Measurements from ENCODE around the gene COL4A6.
"Not testable (repeated sequence)": the region's sequence is repeated elsewhere in the genome, so short reads cannot be mapped to it uniquely, and the experiment has no call there.

The COL4A6 gene

DNA sequence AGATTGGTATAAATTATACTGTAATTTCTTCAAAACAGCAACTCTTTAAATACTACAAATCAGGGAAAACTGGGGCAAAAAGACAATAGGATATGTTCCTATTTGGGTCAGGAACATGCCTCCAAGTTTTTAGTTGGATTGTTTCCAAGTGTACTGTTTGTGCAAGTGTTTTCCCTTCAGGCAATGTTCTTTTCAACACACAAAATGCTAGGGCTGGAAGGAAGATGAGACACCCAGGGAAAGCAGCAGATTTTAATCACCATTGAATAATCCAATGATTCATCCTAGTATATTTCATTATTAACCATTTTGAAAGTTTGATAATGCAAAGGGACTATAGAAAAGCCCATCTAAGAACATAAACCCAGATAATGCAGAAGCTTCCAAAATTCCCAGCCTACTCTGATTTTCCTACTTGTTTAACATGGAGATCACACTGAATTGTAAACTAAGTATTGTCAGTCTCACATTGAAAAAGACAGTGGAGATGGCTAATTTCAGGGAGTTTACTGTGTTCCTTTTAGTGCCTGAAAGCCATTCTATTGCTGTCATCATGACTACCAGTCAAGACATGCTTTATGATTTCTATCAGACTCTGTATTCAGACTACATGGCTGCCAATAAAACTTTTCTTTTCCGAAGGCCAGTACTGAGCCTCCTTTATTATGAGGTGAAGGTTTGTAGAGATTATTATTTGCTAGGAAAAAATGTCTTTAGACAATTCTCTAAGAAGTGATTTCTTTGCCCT is 38.6 kb downstream of the COL4A6 start:
- no peaks in the 10 kb centered on the region for H3K36me3 ChIP-seq (ENCODE audit: control insufficient read depth, insufficient read depth, low read length)
- H3K79me1 ChIP-seq (ENCODE audit: low read length): no peaks in the 10 kb centered on the region
- no peak overlapping the region for H2BK5ac ChIP-seq (ENCODE audit: low read length)
- H3K23ac ChIP-seq (ENCODE audit: low read length): no peak overlapping the region
- H2BK120ac ChIP-seq (ENCODE audit: low read depth, low read length): no peak overlapping the region
- H4K8ac ChIP-seq (ENCODE audit: low read depth, low read length): no peak overlapping the region
- no peaks in the 10 kb centered on the region for H3K79me2 ChIP-seq (ENCODE audit: control insufficient read depth, insufficient read depth, low read length)
- no peak overlapping the region for H3K4me3 ChIP-seq (ENCODE audit: low read length)
- no peak overlapping the region for H3K4me2 ChIP-seq (ENCODE audit: low read length)
- H3K27ac ChIP-seq (ENCODE audit: low read depth, low read length): no peak overlapping the region
- H3K4ac ChIP-seq (ENCODE audit: low read depth, low read length): no peak overlapping the region
- H2AK5ac ChIP-seq (ENCODE audit: low read length): no peak overlapping the region
- DNase-seq: no peak
- no peak overlapping the region for H4K5ac ChIP-seq (ENCODE audit: low read length)
- H2BK15ac ChIP-seq (replicated peaks; ENCODE audit: low read depth): no peak overlapping the region
- no peaks in the 10 kb centered on the region for H3K27me3 ChIP-seq (ENCODE audit: insufficient read depth, low read length, poor library complexity)
- WGBS (ENCODE audit: extremely low coverage, insufficient coverage, low lambda C conversion rate): no CpG with 5 or more reads among the region's 1 CpG
- peaks cover 2% of the 10 kb centered on the region for H3K4me1 ChIP-seq (ENCODE audit: control insufficient read depth, low read depth, low read length)
- H3K18ac ChIP-seq (ENCODE audit: low read length): no peak overlapping the region
- H3K56ac ChIP-seq (ENCODE audit: low read length): no peak overlapping the region
- no peak overlapping the region for H3K9ac ChIP-seq (ENCODE audit: low read length)

DNA sequence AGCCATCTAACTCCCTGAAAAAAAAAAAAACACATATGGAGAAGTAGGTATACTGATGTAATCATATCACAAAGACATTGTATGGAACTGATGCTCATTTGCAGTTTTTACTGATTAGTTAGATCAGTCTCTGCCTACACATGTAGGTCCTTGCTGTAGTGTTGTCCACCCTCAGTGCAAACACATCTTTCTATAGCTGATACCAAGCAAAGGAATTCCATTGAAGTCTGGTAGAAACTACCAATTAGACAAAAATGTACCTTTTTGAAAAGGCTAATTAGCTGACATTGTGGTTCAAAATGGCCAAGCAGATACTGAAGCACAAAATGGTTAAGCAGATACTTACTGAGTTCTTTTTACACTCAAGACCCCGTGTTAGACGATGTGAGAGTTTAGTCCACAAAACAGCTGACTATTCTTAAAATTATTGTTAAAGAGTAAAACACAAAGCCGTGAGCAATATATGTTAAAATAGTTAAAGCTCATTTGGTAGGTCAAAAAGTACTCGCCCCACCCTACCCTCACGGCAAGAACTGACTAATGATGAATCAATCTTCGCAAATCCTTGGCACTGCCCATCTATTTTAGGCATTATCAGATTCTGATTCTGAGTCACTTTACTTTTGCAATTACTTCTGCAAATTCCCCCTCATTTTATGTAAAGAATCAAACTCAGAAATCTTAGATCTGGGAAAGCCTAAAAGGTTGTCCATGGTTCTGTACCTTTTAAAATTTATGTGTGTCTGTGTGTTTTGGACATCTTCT is 40.4 kb downstream of the COL4A6 start:
- no peaks in the 10 kb centered on the region for H3K79me2 ChIP-seq (ENCODE audit: control insufficient read depth, insufficient read depth, low read length)
- H4K8ac ChIP-seq (ENCODE audit: low read depth, low read length): no peak overlapping the region
- no peak overlapping the region for H3K4ac ChIP-seq (ENCODE audit: low read depth, low read length)
- no CpG with 5 or more reads among the region's 6 CpGs for WGBS (ENCODE audit: extremely low coverage, insufficient coverage, low lambda C conversion rate)
- H2BK5ac ChIP-seq (ENCODE audit: low read length): no peak overlapping the region
- H3K4me1 ChIP-seq (ENCODE audit: control insufficient read depth, low read depth, low read length): peaks cover 2% of the 10 kb centered on the region
- H3K23ac ChIP-seq (ENCODE audit: low read length): no peak overlapping the region
- no peak overlapping the region for H3K56ac ChIP-seq (ENCODE audit: low read length)
- no peak overlapping the region for H3K9ac ChIP-seq (ENCODE audit: low read length)
- H3K27ac ChIP-seq (ENCODE audit: low read depth, low read length): no peak overlapping the region
- H3K4me3 ChIP-seq (ENCODE audit: low read length): no peak overlapping the region
- no peak overlapping the region for H2BK15ac ChIP-seq (replicated peaks; ENCODE audit: low read depth)
- no peak overlapping the region for H3K18ac ChIP-seq (ENCODE audit: low read length)
- H4K5ac ChIP-seq (ENCODE audit: low read length): no peak overlapping the region
- H2AK5ac ChIP-seq (ENCODE audit: low read length): no peak overlapping the region
- H3K4me2 ChIP-seq (ENCODE audit: low read length): no peak overlapping the region
- DNase-seq: no peak
- H3K79me1 ChIP-seq (ENCODE audit: low read length): no peaks in the 10 kb centered on the region
- no peaks in the 10 kb centered on the region for H3K27me3 ChIP-seq (ENCODE audit: insufficient read depth, low read length, poor library complexity)
- no peak overlapping the region for H2BK120ac ChIP-seq (ENCODE audit: low read depth, low read length)
- H3K36me3 ChIP-seq (ENCODE audit: control insufficient read depth, insufficient read depth, low read length): no peaks in the 10 kb centered on the region

DNA sequence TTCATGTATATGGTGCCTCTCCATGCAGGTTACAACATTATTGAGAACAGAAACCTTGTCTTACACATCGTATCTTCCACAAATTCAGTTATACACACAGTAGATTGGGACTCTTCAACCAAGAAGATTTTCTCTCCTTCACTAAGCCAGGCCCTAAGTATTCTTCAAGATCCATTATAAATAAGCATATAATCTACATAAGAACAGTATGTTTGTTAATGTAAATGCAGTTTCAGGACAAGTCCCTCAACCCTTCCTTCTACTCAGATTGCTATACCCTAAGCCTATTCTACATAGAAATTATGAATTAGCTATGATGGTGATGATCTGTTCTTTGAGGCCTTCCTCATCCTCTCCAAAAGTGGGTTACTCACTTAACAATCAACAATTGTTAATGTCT is 41.2 kb downstream of the COL4A6 start:
- Histone ChIP-seq H3K4me2 (ENCODE audit: low read length) (no peak overlapping the region), H3K36me3 (ENCODE audit: control insufficient read depth, insufficient read depth, low read length) (no peaks in the 10 kb centered on the region), H3K4me3 (ENCODE audit: low read length) (no peak overlapping the region), H3K56ac (ENCODE audit: low read length) (no peak overlapping the region), H3K4me1 (ENCODE audit: control insufficient read depth, low read depth, low read length) (peaks cover 2% of the 10 kb centered on the region), H3K4ac (ENCODE audit: low read depth, low read length) (no peak overlapping the region), H2BK5ac (ENCODE audit: low read length) (no peak overlapping the region), H4K5ac (ENCODE audit: low read length) (no peak overlapping the region), H3K23ac (ENCODE audit: low read length) (no peak overlapping the region), H3K9ac (ENCODE audit: low read length) (no peak overlapping the region), H2AK5ac (ENCODE audit: low read length) (no peak overlapping the region), H3K27me3 (ENCODE audit: insufficient read depth, low read length, poor library complexity) (no peaks in the 10 kb centered on the region), H3K79me2 (ENCODE audit: control insufficient read depth, insufficient read depth, low read length) (no peaks in the 10 kb centered on the region), H3K79me1 (ENCODE audit: low read length) (no peaks in the 10 kb centered on the region), H2BK15ac (replicated peaks; ENCODE audit: low read depth) (no peak overlapping the region), H3K18ac (ENCODE audit: low read length) (no peak overlapping the region), H3K27ac (ENCODE audit: low read depth, low read length) (peak overlapping the region; percentile 61), H4K8ac (ENCODE audit: low read depth, low read length) (no peak overlapping the region), H2BK120ac (ENCODE audit: low read depth, low read length) (no peak overlapping the region)
- no CpG with 5 or more reads among the region's 1 CpG for WGBS (ENCODE audit: extremely low coverage, insufficient coverage, low lambda C conversion rate)
- DNase-seq: no peak

DNA sequence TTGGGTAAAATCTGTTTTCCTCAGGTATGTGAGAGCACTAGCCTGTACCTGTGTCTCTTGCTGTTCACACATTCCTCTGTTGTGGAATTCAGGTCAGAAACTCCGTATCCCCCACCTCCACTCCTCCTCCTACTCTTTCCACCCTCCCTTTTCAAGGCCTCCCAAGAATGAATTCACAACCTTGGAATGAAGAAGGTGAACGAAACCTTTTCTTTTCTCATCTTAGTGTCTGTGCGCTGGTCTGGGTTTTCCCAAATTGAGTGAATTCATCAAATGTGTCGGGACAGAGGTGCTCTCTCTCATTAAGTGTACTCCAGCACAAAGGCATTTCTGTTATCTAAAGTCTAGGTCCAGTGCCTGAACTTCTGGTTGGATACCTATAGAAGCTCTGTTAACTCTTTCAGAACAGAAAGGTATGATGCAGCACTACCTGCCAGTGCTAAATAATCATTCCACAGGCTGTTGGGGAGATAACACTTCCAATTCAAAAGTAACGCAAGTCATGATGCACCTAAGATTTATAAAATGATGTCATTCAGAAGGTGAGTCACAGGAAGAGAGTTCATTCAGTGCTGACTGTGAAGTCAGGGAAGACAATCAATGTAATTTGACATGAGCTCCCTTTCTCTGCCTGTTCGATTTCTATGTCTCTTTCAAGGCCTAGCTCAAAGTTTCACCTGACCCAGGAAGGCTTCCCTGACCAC is 41.9 kb downstream of the COL4A6 start:
- Histone ChIP-seq H2BK120ac (ENCODE audit: low read depth, low read length) (no peak overlapping the region), H3K9ac (ENCODE audit: low read length) (no peak overlapping the region), H3K79me1 (ENCODE audit: low read length) (no peaks in the 10 kb centered on the region), H3K4me1 (ENCODE audit: control insufficient read depth, low read depth, low read length) (peaks cover 2% of the 10 kb centered on the region), H3K4ac (ENCODE audit: low read depth, low read length) (no peak overlapping the region), H3K23ac (ENCODE audit: low read length) (no peak overlapping the region), H2BK5ac (ENCODE audit: low read length) (no peak overlapping the region), H2AK5ac (ENCODE audit: low read length) (no peak overlapping the region), H3K18ac (ENCODE audit: low read length) (peak overlapping the region; percentile 60), H3K27me3 (ENCODE audit: insufficient read depth, low read length, poor library complexity) (no peaks in the 10 kb centered on the region), H3K4me3 (ENCODE audit: low read length) (no peak overlapping the region), H3K56ac (ENCODE audit: low read length) (no peak overlapping the region), H3K27ac (ENCODE audit: low read depth, low read length) (peak overlapping the region; percentile 61), H3K4me2 (ENCODE audit: low read length) (no peak overlapping the region), H2BK15ac (replicated peaks; ENCODE audit: low read depth) (no peak overlapping the region), H4K5ac (ENCODE audit: low read length) (no peak overlapping the region), H3K36me3 (ENCODE audit: control insufficient read depth, insufficient read depth, low read length) (no peaks in the 10 kb centered on the region), H3K79me2 (ENCODE audit: control insufficient read depth, insufficient read depth, low read length) (no peaks in the 10 kb centered on the region), H4K8ac (ENCODE audit: low read depth, low read length) (no peak overlapping the region)
- DNase-seq: peak; percentile 90
- WGBS (ENCODE audit: extremely low coverage, insufficient coverage, low lambda C conversion rate): no CpG with 5 or more reads among the region's 6 CpGs

DNA sequence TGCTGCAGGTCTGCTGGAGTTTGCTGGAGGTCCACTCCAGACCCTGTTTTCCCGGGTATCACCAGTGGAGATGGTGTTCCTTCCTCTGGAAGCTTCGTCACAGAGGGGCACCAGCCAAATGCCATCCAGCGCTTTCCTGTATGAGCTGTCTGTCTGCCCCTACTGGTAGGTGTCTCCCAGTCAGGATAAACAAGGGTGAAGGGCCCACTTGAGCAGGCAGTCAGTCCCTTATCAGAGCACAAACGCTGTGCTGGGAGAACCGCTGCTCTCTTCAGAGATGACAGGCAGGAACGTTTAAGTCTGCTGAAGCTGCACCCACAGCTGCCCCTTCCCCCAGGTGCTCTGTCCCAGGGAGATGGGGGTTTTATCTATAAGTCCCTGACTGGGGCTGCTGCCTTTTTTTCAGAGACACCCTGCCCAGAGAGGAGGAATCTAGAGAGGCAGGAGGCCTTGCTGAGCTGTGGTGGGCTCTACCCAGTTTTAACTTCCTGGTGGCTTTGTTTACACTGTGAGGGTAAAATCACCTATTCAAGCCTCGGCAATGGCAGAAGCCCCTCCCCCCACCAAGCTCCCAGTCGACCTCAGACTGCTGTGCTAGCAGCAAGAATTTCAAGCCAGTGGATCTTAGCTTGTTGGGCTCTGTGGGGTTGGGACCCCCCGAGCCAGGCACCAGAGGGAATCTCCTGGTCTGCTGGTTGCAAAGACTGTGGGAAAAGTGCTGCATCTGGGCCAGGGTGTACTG is 47.1 kb downstream of the COL4A6 start:
- WGBS (ENCODE audit: extremely low coverage, insufficient coverage, low lambda C conversion rate): no CpG with 5 or more reads among the region's 9 CpGs
- H3K56ac ChIP-seq (ENCODE audit: low read length); H3K4me2 ChIP-seq (ENCODE audit: low read length); DNase-seq; H3K79me2 ChIP-seq (ENCODE audit: control insufficient read depth, insufficient read depth, low read length); H2BK15ac ChIP-seq (replicated peaks; ENCODE audit: low read depth); H3K18ac ChIP-seq (ENCODE audit: low read length); H3K23ac ChIP-seq (ENCODE audit: low read length); H3K79me1 ChIP-seq (ENCODE audit: low read length); H2BK120ac ChIP-seq (ENCODE audit: low read depth, low read length); H4K5ac ChIP-seq (ENCODE audit: low read length); H3K4me1 ChIP-seq (ENCODE audit: control insufficient read depth, low read depth, low read length); H2BK5ac ChIP-seq (ENCODE audit: low read length); H3K36me3 ChIP-seq (ENCODE audit: control insufficient read depth, insufficient read depth, low read length); H2AK5ac ChIP-seq (ENCODE audit: low read length); H4K8ac ChIP-seq (ENCODE audit: low read depth, low read length); H3K4ac ChIP-seq (ENCODE audit: low read depth, low read length); H3K9ac ChIP-seq (ENCODE audit: low read length); H3K27me3 ChIP-seq (ENCODE audit: insufficient read depth, low read length, poor library complexity); H3K4me3 ChIP-seq (ENCODE audit: low read length): not testable (repeated sequence)
- H3K27ac ChIP-seq (ENCODE audit: low read depth, low read length): peak overlapping the region; percentile 11

All from mesendoderm (in vitro differentiated cells).